Measurements from ENCODE around the gene SOX12. TPM values are rescaled to one million over a fixed set of nuclear protein-coding genes. Genes with fewer than 3 reads are reported as not detected.

The SOX12 gene
- total RNA-seq, 4 donors from 2014 or later = 4.7 to 9.9 (median 5.4) TPM

- H3K4me3 ChIP-seq (ENCODE audit: low read depth, poor library complexity, severe bottlenecking) = no peak overlapping the region
- TF ChIP-seq POLR2A (IDR thresholded peaks at IDR 0.05) (no peak), CTCF (IDR thresholded peaks at IDR 0.05) (no peak)
- intact Hi-C loops (cut with DNase I; ENCODE audit: low total_unique reads) = no loop called here
- 67 to 74% methylated on average over 1 of the region's 1 CpG for WGBS, 2 donors
- DNase-seq (ENCODE audit: low spot score in 2 of 2) = no peak
These were observed 12.5 kb upstream of the SOX12 start for GRCh38 chr20:312866-313265.

- DNase-seq (ENCODE audit: low spot score in 2 of 2) = no peak
- TF ChIP-seq POLR2A (IDR thresholded peaks at IDR 0.05) (no peak), CTCF (IDR thresholded peaks at IDR 0.05) (no peak)
- 84 to 94% methylated on average over 5 of the region's 5 CpGs for WGBS, 2 donors
- H3K4me3 ChIP-seq (ENCODE audit: low read depth, poor library complexity, severe bottlenecking) = no peak overlapping the region
- intact Hi-C loops (cut with DNase I; ENCODE audit: low total_unique reads) = no loop called here
These were observed 11.9 kb upstream of the SOX12 start for GRCh38 chr20:313402-313801.

- TF ChIP-seq POLR2A (IDR thresholded peaks at IDR 0.05) (no peak), CTCF (IDR thresholded peaks at IDR 0.05) (no peak)
- H3K4me3 ChIP-seq (ENCODE audit: low read depth, poor library complexity, severe bottlenecking) = no peak overlapping the region
- intact Hi-C loops (cut with DNase I; ENCODE audit: low total_unique reads) = no loop called here
- DNase-seq (ENCODE audit: low spot score in 2 of 2) = no peak
These were observed 11.4 kb upstream of the SOX12 start for GRCh38 chr20:313948-314347.

- intact Hi-C loops (cut with DNase I; ENCODE audit: low total_unique reads) = no loop called here
- WGBS, 2 donors = 90 to 93% methylated on average over 2 of the region's 2 CpGs
- TF ChIP-seq POLR2A (IDR thresholded peaks at IDR 0.05) (no peak), CTCF (IDR thresholded peaks at IDR 0.05) (no peak)
- H3K4me3 ChIP-seq (ENCODE audit: low read depth, poor library complexity, severe bottlenecking) = no peak overlapping the region
- DNase-seq (ENCODE audit: low spot score in 2 of 2) = no peak
These were observed 8.9 kb upstream of the SOX12 start for GRCh38 chr20:316316-317068.

- DNase-seq (ENCODE audit: low spot score in 2 of 2) = peak; percentile 86 to 98
- intact Hi-C loops (cut with DNase I; ENCODE audit: low total_unique reads) = no loop called here
- TF ChIP-seq POLR2A (IDR thresholded peaks at IDR 0.05) (no peak), CTCF (IDR thresholded peaks at IDR 0.05) (no peak)
- peak overlapping the region; percentile 39 for H3K4me3 ChIP-seq (ENCODE audit: low read depth, poor library complexity, severe bottlenecking)
- WGBS, 2 donors = 0 to 1% methylated on average over 52 to 53 of the region's 69 CpGs
These were observed 941 bp upstream of the SOX12 start for GRCh38 chr20:324177-325044.

Measured in lower leg skin (tissue), 4 donors.